ENCODE results near the gene ANXA3.

The ANXA3 gene

GRCh38 chr4:78513411-78513975 is 38.1 kb upstream of the ANXA3 start:
- H3K4me3 ChIP-seq (ENCODE audit: low read depth, low read length) = no peak overlapping the region
- CTCF ChIA-PET = interaction anchor here (0.8 to 7.2 kb wide), 5 partner anchors 10 to 554 kb away, joined by 3 to 48 read pairs (median 3); no protein-coding TSS in a partner anchor
- DNase-seq (ENCODE audit: low read depth, low spot score) = no peak
- no peak for TF ChIP-seq CTCF (IDR thresholded peaks at IDR 0.05; ENCODE audit: insufficient read depth, low read length, missing control alignments)
- POLR2A ChIA-PET = no interaction called here

- DNase-seq (ENCODE audit: low read depth, low spot score) = no peak
- CTCF ChIA-PET = interaction anchor here (0.9 to 7.2 kb wide), 16 partner anchors 9 to 563 kb away, joined by 3 to 48 read pairs (median 5); no protein-coding TSS in a partner anchor
- H3K4me3 ChIP-seq (ENCODE audit: low read depth, low read length) = no peak overlapping the region
- POLR2A ChIA-PET = no interaction called here
- peak; percentile 52 for TF ChIP-seq CTCF (IDR thresholded peaks at IDR 0.05; ENCODE audit: insufficient read depth, low read length, missing control alignments)
Observed at GRCh38 chr4:78517050-78517652, 34.4 kb upstream of the ANXA3 start.

- no peak for DNase-seq (ENCODE audit: low read depth, low spot score)
- TF ChIP-seq CTCF (IDR thresholded peaks at IDR 0.05; ENCODE audit: insufficient read depth, low read length, missing control alignments) = no peak
- ChIA-PET POLR2A (no interaction called here), CTCF (interaction anchor here (0.8 to 7.2 kb wide), 15 partner anchors 8 to 559 kb away, joined by 3 to 48 read pairs (median 5); partner anchors contain the start of gene FRAS1)
- no peak overlapping the region for H3K4me3 ChIP-seq (ENCODE audit: low read depth, low read length)
Observed at GRCh38 chr4:78518561-78518960, 33.0 kb upstream of the ANXA3 start.

GRCh38 chr4:78519962-78520361 is 31.6 kb upstream of the ANXA3 start:
- no peak for DNase-seq (ENCODE audit: low read depth, low spot score)
- POLR2A ChIA-PET = no interaction called here
- no peak overlapping the region for H3K4me3 ChIP-seq (ENCODE audit: low read depth, low read length)
- TF ChIP-seq CTCF (IDR thresholded peaks at IDR 0.05; ENCODE audit: insufficient read depth, low read length, missing control alignments) = no peak
- CTCF ChIA-PET = interaction anchor here (1.4 to 2.0 kb wide), 3 partner anchors 9 to 526 kb away, joined by 4 to 11 read pairs (median 4); no protein-coding TSS in a partner anchor

GRCh38 chr4:78520808-78521226 is 30.8 kb upstream of the ANXA3 start:
- H3K4me3 ChIP-seq (ENCODE audit: low read depth, low read length) = no peak overlapping the region
- ChIA-PET CTCF (interaction anchor here (1.4 kb wide), 2 partner anchors 9 to 527 kb away, joined by 4 read pairs; no protein-coding TSS in a partner anchor), POLR2A (interaction anchor here (0.7 kb wide), 1 partner anchor 227 kb away, joined by 3 read pairs; no protein-coding TSS in a partner anchor)
- TF ChIP-seq CTCF (IDR thresholded peaks at IDR 0.05; ENCODE audit: insufficient read depth, low read length, missing control alignments) = no peak
- no peak for DNase-seq (ENCODE audit: low read depth, low spot score)

- ChIA-PET POLR2A (no interaction called here), CTCF (interaction anchor here (1.2 to 1.6 kb wide), 2 partner anchors 8 to 11 kb away, joined by 3 to 4 read pairs; no protein-coding TSS in a partner anchor)
- no peak for TF ChIP-seq CTCF (IDR thresholded peaks at IDR 0.05; ENCODE audit: insufficient read depth, low read length, missing control alignments)
- no peak for DNase-seq (ENCODE audit: low read depth, low spot score)
- no peak overlapping the region for H3K4me3 ChIP-seq (ENCODE audit: low read depth, low read length)
Observed at GRCh38 chr4:78524009-78524408, 27.6 kb upstream of the ANXA3 start.

Measured in AG04449 (cell line).